Activated naive CD4-positive, alpha-beta T cell treated with anti-CD3 and anti-CD28 coated beads, Interleukin-2, amount 50 U/mL, for 24 hours (primary cell): ENCODE data around the gene MAP3K5.
"Not testable (repeated sequence)": the region's sequence is repeated elsewhere in the genome, so short reads cannot be mapped to it uniquely, and the experiment has no call there.

Source experiments
- H3K27ac Mint-ChIP-seq: one replicate; pipeline ENCODE4 v1.8.0; 2021; ENCODE audit warnings: mild to moderate bottlenecking, mixed read lengths
- H3K27me3 Mint-ChIP-seq: one replicate; pipeline ENCODE4 v1.8.0; 2021; ENCODE audit warnings: mixed read lengths
- H3K36me3 Mint-ChIP-seq: one replicate; pipeline ENCODE4 v1.8.0; 2021; ENCODE audit warnings: mixed read lengths
- H3K4me1 Mint-ChIP-seq: one replicate; pipeline ENCODE4 v1.8.0; 2021; ENCODE audit warnings: mixed read lengths
- H3K4me3 Mint-ChIP-seq: one replicate; pipeline ENCODE4 v1.8.0; 2021; ENCODE audit warnings: mild to moderate bottlenecking, mixed read lengths
- H3K9me3 Mint-ChIP-seq: one replicate; pipeline ENCODE4 v1.8.0; 2021; ENCODE audit warnings: mixed read lengths

Gene MAP3K5

DNA sequence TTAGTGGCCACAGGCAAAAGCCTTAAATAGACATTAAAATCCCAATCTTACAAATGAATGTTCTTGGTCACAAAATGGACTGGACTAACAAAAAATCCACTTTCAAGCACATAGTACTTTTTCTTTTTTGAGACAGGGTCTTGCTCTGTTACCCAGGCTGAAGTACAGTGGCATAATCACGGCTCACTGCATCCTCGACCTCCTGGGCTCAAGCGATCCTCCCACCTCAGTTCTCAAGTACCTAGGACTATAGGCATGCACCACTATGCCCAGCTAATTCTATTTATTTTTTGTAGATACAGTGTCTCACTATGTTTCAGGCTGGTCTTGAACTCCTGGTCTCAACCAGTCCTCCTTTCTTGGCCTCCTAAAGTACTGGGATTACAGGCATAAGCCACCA, 59.4 kb downstream of the MAP3K5 start:
- Mint-ChIP-seq H3K27me3 (no peaks in the 10 kb centered on the region), H3K4me1 (peaks cover 47% of the 10 kb centered on the region), H3K4me3 (no peak overlapping the region), H3K9me3 (no peaks in the 10 kb centered on the region), H3K27ac (no peak overlapping the region), H3K36me3 (peaks cover 7% of the 10 kb centered on the region)

DNA sequence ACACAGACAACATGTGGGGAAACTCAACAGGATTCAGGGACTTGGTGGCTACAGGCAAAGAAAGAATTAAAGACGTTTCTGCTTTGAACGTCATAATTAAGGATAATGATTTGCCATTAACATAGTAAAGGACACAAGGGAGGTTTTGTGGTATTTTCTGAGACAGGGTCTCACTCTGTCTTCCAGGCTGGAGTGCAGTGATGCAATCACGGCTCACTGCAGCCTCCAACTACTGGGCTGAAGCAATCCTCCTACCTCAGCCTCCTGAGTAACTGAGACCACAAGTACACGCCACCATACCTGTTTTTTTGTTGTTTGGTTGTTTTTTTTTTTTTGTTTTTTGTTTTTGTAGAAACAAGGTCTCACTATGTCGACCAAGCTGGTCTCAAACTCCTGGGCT, 62.4 kb downstream of the MAP3K5 start:
- no peak overlapping the region for H3K4me3 Mint-ChIP-seq
- H3K27ac Mint-ChIP-seq, result no peak overlapping the region
- H3K9me3 Mint-ChIP-seq, result no peaks in the 10 kb centered on the region
- H3K27me3 Mint-ChIP-seq, result no peaks in the 10 kb centered on the region
- peaks cover 7% of the 10 kb centered on the region for H3K36me3 Mint-ChIP-seq
- H3K4me1 Mint-ChIP-seq, result peaks cover 54% of the 10 kb centered on the region

DNA sequence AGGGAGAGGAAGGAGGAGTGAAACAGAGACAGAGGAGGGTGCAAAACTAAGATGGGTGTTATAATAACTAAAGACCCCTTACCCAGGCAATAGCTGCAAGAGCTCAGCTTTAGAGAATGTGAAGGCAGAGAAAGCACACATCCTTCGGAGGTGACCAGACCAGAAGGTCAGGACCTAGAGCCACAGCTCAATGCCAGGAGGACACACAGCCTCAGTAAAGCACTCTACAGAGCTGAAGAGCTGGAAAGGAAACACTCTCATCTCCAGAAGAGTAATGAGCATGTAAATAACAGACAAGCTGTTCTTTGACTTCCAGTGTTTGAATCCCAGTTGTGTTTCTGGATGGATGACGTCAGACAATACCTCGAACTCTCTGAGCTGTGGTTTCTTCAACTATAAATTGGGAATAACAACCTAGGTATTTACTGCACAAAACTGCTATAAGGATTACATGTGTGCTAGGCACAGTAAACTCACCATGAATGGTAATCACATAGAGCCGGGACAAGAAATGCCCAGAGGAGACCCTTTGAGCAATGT, 63.2 kb downstream of the MAP3K5 start:
- Mint-ChIP-seq H3K27me3 (no peaks in the 10 kb centered on the region), H3K36me3 (peaks cover 7% of the 10 kb centered on the region), H3K4me3 (no peak overlapping the region), H3K27ac (no peak overlapping the region), H3K4me1 (peaks cover 59% of the 10 kb centered on the region), H3K9me3 (no peaks in the 10 kb centered on the region)

- no peaks in the 10 kb centered on the region for H3K27me3 Mint-ChIP-seq
- peaks cover 7% of the 10 kb centered on the region for H3K36me3 Mint-ChIP-seq
- peaks cover 66% of the 10 kb centered on the region for H3K4me1 Mint-ChIP-seq
- H3K4me3 Mint-ChIP-seq, result no peak overlapping the region
- H3K27ac Mint-ChIP-seq, result no peak overlapping the region
- no peaks in the 10 kb centered on the region for H3K9me3 Mint-ChIP-seq
Measured at GRCh38 chr6:136728033-136728939, 64.0 kb downstream of the MAP3K5 start.

GRCh38 chr6:136726837-136727557, 65.3 kb downstream of the MAP3K5 start:
- Mint-ChIP-seq H3K9me3 (no peaks in the 10 kb centered on the region), H3K4me1 (peaks cover 58% of the 10 kb centered on the region), H3K27me3 (no peaks in the 10 kb centered on the region), H3K36me3 (peaks cover 7% of the 10 kb centered on the region), H3K4me3 (no peak overlapping the region), H3K27ac (no peak overlapping the region)

GRCh38 chr6:136725124-136725523, 67.2 kb downstream of the MAP3K5 start:
- Mint-ChIP-seq H3K36me3 (peaks cover 11% of the 10 kb centered on the region), H3K27me3 (no peaks in the 10 kb centered on the region), H3K4me3 (no peak overlapping the region), H3K9me3 (no peaks in the 10 kb centered on the region), H3K4me1 (peaks cover 52% of the 10 kb centered on the region), H3K27ac (no peak overlapping the region)

- H3K9me3 Mint-ChIP-seq, result no peaks in the 10 kb centered on the region
- H3K4me3 Mint-ChIP-seq, result peak overlapping the region; percentile 79
- no peaks in the 10 kb centered on the region for H3K27me3 Mint-ChIP-seq
- peaks cover 55% of the 10 kb centered on the region for H3K4me1 Mint-ChIP-seq
- H3K27ac Mint-ChIP-seq, result peak overlapping the region; percentile 46
- H3K36me3 Mint-ChIP-seq, result peaks cover 13% of the 10 kb centered on the region
Measured at GRCh38 chr6:136723780-136724179, 68.5 kb downstream of the MAP3K5 start.

DNA sequence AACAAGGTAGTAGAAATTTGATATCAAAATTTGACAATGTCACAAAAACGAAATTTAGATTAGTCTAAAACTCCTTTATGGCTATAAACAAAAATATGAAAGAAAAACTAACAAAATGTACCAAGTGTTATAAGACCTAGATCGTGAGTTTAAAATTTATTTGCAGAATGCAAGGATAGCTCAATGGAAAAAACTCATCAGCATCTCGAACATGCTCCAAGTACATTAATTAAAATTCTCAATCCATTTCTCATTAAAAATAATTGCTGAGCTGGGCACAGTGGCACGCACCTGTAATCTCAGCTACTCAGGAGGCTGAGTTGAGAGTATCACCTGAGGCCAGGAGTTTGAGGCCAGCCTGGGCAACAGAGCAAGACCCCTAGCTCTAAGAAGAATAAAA, 70.8 kb downstream of the MAP3K5 start:
- no peaks in the 10 kb centered on the region for H3K9me3 Mint-ChIP-seq
- H3K4me3 Mint-ChIP-seq, result no peak overlapping the region
- H3K27me3 Mint-ChIP-seq, result no peaks in the 10 kb centered on the region
- peaks cover 14% of the 10 kb centered on the region for H3K36me3 Mint-ChIP-seq
- H3K27ac Mint-ChIP-seq, result no peak overlapping the region
- H3K4me1 Mint-ChIP-seq, result peaks cover 64% of the 10 kb centered on the region

- Mint-ChIP-seq H3K4me3 (no peak overlapping the region), H3K27me3 (no peaks in the 10 kb centered on the region), H3K9me3 (no peaks in the 10 kb centered on the region), H3K36me3 (peaks cover 14% of the 10 kb centered on the region), H3K27ac (no peak overlapping the region), H3K4me1 (peaks cover 59% of the 10 kb centered on the region)
Measured at GRCh38 chr6:136720045-136720770, 72.1 kb downstream of the MAP3K5 start.

GRCh38 chr6:136719280-136720044, 72.8 kb downstream of the MAP3K5 start:
- H3K4me1 Mint-ChIP-seq, result peaks cover 57% of the 10 kb centered on the region

GRCh38 chr6:136718476-136718875, 73.8 kb downstream of the MAP3K5 start:
- peaks cover 48% of the 10 kb centered on the region for H3K4me1 Mint-ChIP-seq
- no peak overlapping the region for H3K4me3 Mint-ChIP-seq
- peaks cover 19% of the 10 kb centered on the region for H3K36me3 Mint-ChIP-seq
- H3K27me3 Mint-ChIP-seq, result no peaks in the 10 kb centered on the region
- H3K27ac Mint-ChIP-seq, result no peak overlapping the region
- no peaks in the 10 kb centered on the region for H3K9me3 Mint-ChIP-seq

More at GRCh38 chr6:136719280-136720044, 72.8 kb downstream of the MAP3K5 start:
- H3K36me3 Mint-ChIP-seq, result peaks cover 18% of the 10 kb centered on the region
- H3K9me3 Mint-ChIP-seq, result no peaks in the 10 kb centered on the region
- no peaks in the 10 kb centered on the region for H3K27me3 Mint-ChIP-seq
- H3K27ac Mint-ChIP-seq, result no peak overlapping the region
- H3K4me3 Mint-ChIP-seq, result no peak overlapping the region

DNA sequence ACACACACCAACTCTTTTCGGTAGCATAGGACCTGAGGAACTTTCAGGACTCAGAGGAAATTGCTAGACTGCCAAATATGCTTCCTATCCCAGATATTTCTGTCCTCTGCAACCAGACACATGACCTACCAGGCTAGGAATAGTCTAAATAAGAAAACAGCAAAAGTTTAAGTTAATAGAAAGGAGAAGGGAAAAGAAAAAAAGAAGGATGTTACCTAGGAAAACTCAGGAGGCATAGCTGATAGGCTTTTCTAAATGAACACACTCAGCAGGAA, 74.6 kb downstream of the MAP3K5 start:
- H3K9me3 Mint-ChIP-seq, result peaks cover 3% of the 10 kb centered on the region
- H3K4me1 Mint-ChIP-seq, result peaks cover 49% of the 10 kb centered on the region
- H3K27me3 Mint-ChIP-seq, result no peaks in the 10 kb centered on the region
- H3K4me3 Mint-ChIP-seq, result no peak overlapping the region
- H3K36me3 Mint-ChIP-seq, result peaks cover 19% of the 10 kb centered on the region
- H3K27ac Mint-ChIP-seq, result no peak overlapping the region

GRCh38 chr6:136716917-136717715, 75.2 kb downstream of the MAP3K5 start:
- Mint-ChIP-seq H3K36me3 (peaks cover 19% of the 10 kb centered on the region), H3K9me3 (peaks cover 4% of the 10 kb centered on the region), H3K4me1 (peaks cover 53% of the 10 kb centered on the region), H3K27ac (no peak overlapping the region), H3K27me3 (no peaks in the 10 kb centered on the region), H3K4me3 (no peak overlapping the region)

DNA sequence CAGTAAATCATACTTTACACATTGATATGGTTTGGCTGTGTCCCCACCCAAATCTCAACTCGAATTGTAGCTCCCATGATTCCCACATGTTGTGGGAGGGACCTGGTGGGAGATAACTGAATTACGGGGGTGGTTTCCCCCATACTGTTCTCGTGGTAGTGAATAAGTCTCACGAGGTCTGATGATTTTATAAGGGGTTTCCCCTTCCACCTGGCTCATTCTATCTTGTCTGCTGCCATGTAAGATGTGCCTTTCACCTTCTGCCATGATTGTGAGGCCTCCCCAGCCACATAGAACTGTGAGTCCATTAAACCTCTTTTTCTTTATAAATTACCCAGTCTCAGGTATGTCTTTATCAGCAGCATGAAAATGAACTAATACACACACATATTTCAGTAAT, 79.6 kb downstream of the MAP3K5 start:
- not testable (repeated sequence) for H3K9me3 Mint-ChIP-seq, H3K27me3 Mint-ChIP-seq, H3K36me3 Mint-ChIP-seq, H3K4me3 Mint-ChIP-seq
- Mint-ChIP-seq H3K4me1 (peaks cover 22% of the 10 kb centered on the region), H3K27ac (peak overlapping the region; percentile 26)
